HK-2 (cell line): ENCODE measurements around the gene SMIM7.
A peak's percentile ranks its signal among the peaks of the same experiment; 100 is the strongest.
"Not testable (repeated sequence)": the region's sequence is repeated elsewhere in the genome, so short reads cannot be mapped to it uniquely, and the experiment has no call there.

Source experiments
- DNase-seq: peaks from one replicate; pipeline ENCODE4 v3.0.0-alpha.2; 2018; ENCODE audit not compliant: unreplicated experiment

Gene SMIM7

DNA sequence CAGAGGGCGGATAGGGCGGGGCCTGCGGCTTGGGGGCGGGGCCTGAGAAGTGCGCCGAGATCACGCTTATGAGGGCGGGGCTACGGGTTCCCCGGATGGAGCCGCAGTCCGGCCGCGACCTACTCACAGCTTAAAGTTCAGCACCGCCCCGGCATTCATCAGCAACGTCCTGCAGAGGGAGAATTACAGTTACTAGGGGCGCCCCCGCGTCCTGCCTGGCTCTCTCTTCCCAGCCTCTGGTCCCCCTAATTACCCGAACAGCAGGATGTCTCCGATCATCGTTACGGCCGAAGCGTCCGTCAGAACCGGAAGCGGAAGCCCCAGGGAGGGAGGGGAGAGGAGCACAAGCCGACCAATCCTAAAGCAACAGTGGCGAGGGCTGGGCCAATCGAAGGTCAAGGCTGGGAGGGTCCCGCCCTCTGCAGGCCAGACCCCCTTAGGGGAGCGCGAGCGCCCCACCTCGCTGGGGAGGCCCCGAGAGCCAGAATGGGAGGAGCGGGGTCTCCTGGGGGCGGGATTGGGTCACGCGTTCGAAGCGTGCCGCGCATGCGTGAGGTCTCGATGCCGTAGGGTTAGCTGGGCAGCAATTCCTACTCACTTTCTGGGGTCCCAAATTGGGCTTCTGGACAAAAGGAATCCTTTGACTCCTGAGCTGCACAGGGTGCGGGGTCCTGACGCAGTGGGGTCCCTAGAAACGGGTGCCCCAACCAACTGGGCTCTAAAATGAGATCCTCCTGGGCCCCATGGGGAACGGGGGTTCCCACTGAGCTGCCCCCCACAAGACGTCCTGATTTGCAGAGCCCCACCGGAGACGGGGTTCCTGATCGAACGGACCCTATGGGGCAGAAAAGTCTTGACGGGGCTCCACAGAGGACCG, at the start of gene SMIM7:
TSS of gene SMIM7 (minus strand) at position 313 of the 877 bp plus-strand sequence. CDS start at position 279, 34 bp downstream.
- peak; percentile 98 for DNase-seq

DNA sequence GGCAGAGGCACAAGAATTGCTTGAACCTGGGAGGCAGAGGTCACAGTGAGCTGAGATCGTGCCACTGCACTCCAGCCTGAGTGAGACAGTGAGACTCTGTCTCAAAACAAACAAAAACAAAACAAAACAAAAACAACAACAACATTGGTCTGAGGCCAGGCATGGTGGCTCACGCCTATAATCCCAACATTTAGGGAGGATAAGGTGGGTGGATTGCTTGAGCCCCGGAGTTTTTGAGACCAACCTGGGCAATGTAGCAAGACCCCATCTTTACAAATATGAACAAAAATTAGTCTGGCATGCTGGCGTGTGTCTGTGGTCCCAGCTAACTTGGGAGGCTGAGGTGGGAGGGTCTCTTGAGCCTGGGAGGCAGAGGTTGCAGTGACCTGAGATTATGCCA, 43.7 kb upstream of the SMIM7 start:
- no peak for DNase-seq

- no peak for DNase-seq
These were observed 42.2 kb upstream of the SMIM7 start for GRCh38 chr19:16702123-16702522.

DNA sequence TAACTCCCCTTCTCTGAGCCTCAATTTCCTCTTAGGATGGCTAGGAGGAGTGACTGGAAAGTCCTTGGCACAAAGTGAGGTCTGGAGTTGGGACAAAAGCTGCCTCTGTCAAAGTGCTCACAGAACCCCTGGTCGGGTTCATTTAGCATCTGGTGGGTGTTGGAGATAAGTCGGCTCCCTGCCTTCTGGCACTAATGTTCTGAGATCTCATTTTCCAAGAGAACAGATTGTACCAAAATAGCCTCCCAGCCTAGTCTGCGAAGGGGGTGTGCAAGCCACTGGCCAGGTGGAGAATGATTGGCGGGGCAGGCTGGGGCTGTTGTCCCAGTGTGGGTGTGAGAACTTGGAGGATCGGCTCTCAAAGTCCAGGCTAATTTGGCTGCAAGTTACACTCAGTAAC, 39.0 kb upstream of the SMIM7 start:
- no peak for DNase-seq

- DNase-seq, result no peak
These were observed 28.1 kb upstream of the SMIM7 start for GRCh38 chr19:16688084-16688483.

DNA sequence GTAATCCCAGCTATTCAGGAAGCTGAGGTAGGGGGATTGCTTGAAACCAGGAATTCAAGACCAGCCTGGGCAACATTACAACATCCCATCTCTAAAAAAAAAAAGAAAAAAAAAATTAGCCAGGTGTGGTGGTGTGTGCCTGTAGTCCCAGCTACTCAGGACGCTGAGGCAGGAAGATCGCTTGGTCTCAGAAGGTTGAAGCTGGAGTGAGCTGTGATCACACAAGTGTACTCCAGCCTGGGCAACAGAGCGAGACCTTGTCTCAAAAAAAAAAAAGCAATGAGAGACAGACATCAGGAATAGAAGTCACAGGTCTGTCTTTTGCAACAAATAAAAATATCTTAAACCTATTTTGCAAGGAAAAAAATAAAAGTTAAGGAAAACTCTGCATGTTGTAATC, 24.3 kb upstream of the SMIM7 start:
- no peak for DNase-seq

- no peak for DNase-seq
These were observed 22.6 kb upstream of the SMIM7 start for GRCh38 chr19:16682539-16682938.

DNA sequence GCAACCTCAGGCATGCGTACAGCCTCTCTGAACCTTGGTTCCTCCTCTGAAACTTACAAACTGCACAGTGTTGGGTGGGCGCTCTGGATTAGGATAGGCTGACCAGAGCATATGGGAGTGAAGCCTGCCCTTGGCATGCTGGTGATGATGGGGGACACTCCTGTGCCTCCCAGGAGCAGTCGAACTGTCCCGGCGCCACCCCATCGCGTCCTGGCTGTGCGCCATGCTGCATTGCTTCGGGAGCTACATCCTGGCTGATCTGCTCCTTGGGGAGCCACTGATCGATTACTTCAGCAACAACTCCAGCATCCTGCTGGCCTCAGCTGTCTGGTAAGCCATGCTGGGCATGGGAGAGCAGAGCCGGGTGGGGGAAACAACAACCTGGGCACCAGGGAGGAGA, 19.9 kb upstream of the SMIM7 start:
- DNase-seq, result no peak

- DNase-seq, result no peak
These were observed 18.6 kb upstream of the SMIM7 start for GRCh38 chr19:16678498-16678897.

- no peak for DNase-seq
These were observed 17.1 kb upstream of the SMIM7 start for GRCh38 chr19:16677055-16677454.

GRCh38 chr19:16676101-16676798, 16.3 kb upstream of the SMIM7 start:
- no peak for DNase-seq

DNA sequence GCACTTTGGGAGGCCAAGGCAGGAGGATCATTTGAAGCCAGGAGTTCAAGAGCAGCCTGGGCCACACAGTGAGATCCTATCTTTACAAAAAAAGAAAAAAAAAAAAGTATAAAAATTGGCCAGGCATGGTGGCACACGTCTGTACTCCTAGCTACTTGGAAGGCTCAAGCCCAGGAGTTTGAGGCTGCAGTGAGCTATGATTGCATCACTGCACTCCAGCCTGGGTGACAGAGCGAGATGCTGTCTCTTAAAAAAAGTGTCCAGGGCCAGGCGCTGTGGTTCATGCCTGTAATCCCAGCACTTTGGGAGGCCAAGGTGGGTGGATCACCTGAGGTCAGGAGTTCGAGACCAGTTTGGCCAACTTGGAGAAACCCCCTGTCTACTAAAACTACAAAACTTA, 13.9 kb upstream of the SMIM7 start:
- not testable (repeated sequence) for DNase-seq

DNA sequence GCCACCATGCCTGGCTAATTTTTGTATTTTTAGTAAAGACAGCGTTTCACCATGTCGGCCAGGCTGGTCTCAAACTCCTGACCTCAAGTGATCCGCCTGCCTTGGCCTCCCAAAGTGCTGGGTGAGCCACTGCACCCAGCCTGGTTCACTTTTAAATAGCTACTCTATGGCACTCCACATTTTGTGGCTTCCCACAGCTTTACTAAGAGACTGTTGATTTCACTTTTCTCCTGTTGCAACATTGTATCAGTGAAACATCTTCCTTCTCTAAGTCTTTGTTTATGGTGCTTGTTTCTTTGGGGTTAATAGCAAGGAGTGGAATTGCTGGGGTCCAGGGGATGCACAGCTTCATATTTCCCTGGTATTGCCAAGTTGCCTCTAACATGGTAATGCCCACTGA, 13.3 kb upstream of the SMIM7 start:
- no peak for DNase-seq

GRCh38 chr19:16671652-16672274, 11.8 kb upstream of the SMIM7 start:
- DNase-seq, result no peak

DNA sequence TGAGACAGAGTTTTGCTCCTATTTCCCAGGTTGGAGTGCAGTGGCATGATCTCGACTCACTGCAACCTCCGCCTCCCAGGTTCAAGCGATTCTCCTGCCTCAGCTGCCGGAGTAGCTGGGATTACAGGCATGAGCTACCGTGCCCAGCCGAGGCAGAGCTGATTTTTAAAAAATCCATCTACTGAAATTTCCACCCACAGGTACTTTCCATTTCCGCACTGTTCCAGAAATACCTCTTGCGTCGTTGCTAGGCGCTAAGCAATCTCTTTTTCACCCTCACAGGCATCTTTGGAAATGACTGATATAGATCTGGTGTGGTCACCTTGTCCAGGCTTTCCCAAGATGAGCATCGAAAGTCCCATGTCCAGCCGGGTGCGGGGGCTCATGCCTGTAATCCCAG, 10.3 kb upstream of the SMIM7 start:
- DNase-seq, result no peak

GRCh38 chr19:16668702-16669101, 8.8 kb upstream of the SMIM7 start:
- DNase-seq, result not testable (repeated sequence)

GRCh38 chr19:16668176-16668575, 8.2 kb upstream of the SMIM7 start:
- no peak for DNase-seq

DNA sequence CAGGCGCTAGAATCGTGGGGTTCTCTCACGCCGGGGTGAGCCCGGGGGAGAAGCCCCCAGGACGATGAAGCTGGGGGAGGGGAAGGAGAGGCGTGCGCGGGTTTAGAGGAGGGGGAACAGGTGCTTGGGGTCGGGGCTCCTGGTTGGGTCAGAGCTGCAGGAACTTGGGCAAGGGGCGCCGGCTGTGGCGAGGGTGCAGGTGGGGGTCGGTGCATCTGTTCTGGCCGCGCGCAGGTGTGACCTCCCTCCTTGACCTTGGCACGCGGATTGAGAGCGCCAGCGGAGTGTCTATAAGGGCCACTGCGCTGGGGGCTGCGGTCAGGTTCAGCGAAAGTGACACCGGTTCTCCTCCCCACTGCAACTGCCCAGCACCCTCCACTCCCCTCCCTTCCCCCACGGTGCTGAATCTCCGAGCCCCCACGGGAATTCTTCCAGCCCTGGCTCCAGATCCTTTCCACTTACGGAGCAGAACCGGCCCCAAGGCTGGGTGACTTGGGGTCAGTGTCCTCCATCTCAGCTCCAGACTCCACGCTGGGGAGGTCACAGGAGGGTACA, 1.6 kb upstream of the SMIM7 start:
- DNase-seq, result peak; percentile 7

DNA sequence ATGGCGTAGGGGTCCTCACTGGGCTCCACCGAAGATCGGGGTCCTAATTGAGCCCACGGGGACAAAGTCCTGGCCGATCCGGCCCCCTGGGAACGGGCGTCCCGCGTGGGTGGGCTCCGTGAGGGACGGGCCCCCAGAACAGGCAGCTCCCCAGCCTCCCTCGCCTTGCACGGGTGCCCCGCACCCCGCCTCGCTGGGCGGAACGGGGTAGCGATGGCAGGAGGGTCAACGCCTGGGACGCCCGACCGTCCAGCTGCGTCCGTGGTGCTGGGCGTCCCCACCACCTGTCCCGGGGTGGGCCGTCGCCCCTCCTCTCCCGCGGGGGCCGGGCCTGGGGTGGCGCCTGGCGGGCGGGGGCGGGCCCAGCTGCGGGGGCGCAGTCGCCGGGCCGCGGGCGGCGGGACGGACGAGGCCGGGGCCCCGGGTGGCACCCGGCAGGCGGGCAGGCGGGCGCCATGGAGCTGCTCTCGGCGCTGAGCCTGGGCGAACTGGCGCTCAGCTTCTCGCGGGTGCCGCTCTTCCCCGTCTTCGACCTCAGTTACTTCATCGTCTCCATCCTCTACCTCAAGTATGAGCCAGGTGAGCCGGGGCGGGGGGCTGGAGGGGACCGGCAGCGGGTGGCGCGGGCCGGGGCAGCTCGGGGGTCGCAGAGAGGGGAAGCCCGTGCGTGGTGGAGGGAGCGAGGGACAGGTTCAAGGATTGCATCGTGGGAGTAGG, 977 bp upstream of the SMIM7 start, which contains the start of gene TMEM38A:
TSS of gene TMEM38A (plus strand) at position 377 of the 717 bp plus-strand sequence. CDS start at position 456, 79 bp downstream.
- DNase-seq, result peak; percentile 55

DNA sequence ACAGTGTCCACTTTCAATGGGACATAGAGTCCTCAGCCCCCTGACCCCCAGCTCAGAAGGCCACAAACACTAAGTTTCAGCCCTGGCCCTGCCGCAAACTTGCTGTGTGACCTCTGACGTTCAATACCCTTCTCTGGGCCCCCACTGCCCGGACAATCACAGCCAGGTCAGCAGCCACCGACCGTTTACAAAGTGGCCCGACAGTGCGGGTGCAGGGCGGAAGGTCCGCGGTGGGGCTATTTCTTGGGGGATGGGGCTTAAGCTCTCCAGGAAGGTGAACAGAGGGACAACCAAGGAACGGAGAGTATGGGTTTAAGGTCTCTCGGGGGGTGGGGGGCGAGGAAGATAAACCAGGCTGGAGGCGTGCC, 496 bp downstream of the SMIM7 start:
- no peak for DNase-seq

DNA sequence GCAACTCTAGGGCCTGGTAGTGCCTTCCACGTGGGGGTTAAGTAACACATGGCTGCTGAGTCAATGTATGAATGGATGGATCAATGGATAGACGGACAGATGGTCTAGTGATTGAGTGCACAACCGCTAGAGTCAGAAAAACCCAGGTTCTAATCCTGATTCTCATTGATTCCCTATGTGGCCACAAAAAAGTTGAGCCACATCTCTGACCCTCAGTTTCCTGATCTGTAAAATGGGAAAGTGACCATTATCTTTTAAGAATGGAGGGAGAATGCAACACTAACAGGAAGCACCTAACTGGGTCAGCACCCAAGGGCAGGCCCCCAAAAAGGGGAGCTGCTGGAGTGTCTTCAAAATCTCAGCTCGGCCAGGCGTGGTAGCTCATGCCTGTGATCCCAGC, 2.6 kb downstream of the SMIM7 start:
- DNase-seq, result no peak

DNA sequence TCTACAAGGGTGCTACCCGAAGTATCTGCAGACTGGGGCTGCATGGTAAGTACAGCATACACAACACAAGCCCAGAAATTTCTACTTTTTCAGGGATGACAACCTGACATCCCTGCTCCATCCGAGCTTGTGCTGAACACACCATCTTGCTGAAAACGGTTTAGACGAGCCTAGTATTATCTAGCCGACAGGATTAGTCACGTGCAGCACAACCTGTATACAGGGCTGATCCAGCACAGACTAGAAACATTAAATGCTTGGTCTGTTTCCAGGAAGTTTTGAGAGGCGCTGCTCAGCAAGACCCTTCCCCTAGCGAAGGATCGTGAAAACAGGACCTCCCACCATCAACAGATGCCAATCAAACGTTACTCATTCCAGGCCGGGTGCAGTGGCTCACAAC, 4.2 kb downstream of the SMIM7 start:
- no peak for DNase-seq
